B cell (primary cell): ENCODE results near the gene SNCA. TPM values are rescaled to one million over a fixed set of nuclear protein-coding genes. Genes with fewer than 3 reads are reported as not detected.

Source experiments
- ATAC-seq: fragments of 200-7000 bp; cut with Tn5 transposase; one replicate; pipeline ENCODE4 v1.10.0; 2021; ENCODE audit warnings: low read depth, mild to moderate bottlenecking, moderate number of reproducible peaks, moderate library complexity
- CTCF ChIA-PET: fragments of 350-600 bp; sonication (Branson Sonifier 250); formaldehyde crosslinking; loops from one replicate; lab custom pipeline; 2021; ENCODE audit warnings: antibody characterized with exemption, inconsistent platforms; lab: Charles Lee
- POLR2A ChIA-PET: fragments of 350-600 bp; sonication (Branson Sonifier 250); formaldehyde crosslinking; loops from one replicate; lab custom pipeline; 2021; ENCODE audit warnings: antibody characterized with exemption; lab: Charles Lee
- DNase-seq: peaks from one replicate; pipeline ENCODE4 v3.0.0; 2013
- H2AFZ ChIP-seq: 2 replicates; pipeline ENCODE4 v1.6.1; 2012; ENCODE audit warnings: mild to moderate bottlenecking, low read depth, low read length; ENCODE audit not compliant: insufficient read depth, poor library complexity, severe bottlenecking
- H3K27ac ChIP-seq, 2 donors: 1 replicate in 1 of 2; 2 replicates in 1 of 2; pipeline ENCODE4 v1.5.1; 2012 to 2013; ENCODE audit warnings: low read length in 2 of 2, mild to moderate bottlenecking in 2 of 2, moderate library complexity in 1 of 2
- H3K27me3 ChIP-seq, 4 experiments: fragments of 200-600 bp in 1 of 4; sonication (generic) in 1 of 4; replicated peaks in 1 of 4; 1 replicate in 2 of 4; 2 replicates in 2 of 4; pipeline versions ENCODE4 v1.6.1 to v1.7.0; 2013 to 2016; ENCODE audit warnings: low read length in 3 of 4, mild to moderate bottlenecking in 2 of 4, mixed read lengths in 1 of 4, moderate library complexity in 1 of 4; ENCODE audit not compliant: insufficient read depth in 4 of 4, control insufficient read depth in 3 of 4; ENCODE audit errors: control extremely low read depth in 1 of 4
- H3K36me3 ChIP-seq, 2 experiments: replicated peaks in 1 of 2; 1 replicate in 1 of 2; 2 replicates in 1 of 2; pipeline versions ENCODE4 v1.6.1 to v1.7.1; 2013; ENCODE audit warnings: low read length in 1 of 2; ENCODE audit not compliant: insufficient read depth in 2 of 2, control insufficient read depth in 1 of 2; ENCODE audit errors: control extremely low read depth in 1 of 2, extremely low read depth in 1 of 2
- H3K4me1 ChIP-seq, 2 donors: fragments of 200-600 bp in 1 of 2; sonication (generic) in 1 of 2; 1 replicate in 1 of 2; 2 replicates in 1 of 2; pipeline versions ENCODE4 v1.5.1 to v1.6.1; 2013 to 2017; ENCODE audit warnings: low read length in 2 of 2; ENCODE audit not compliant: control insufficient read depth in 2 of 2, insufficient read depth in 2 of 2
- H3K4me2 ChIP-seq: replicated peaks from 2 replicates; pipeline ENCODE3; 2012; ENCODE audit warnings: mild to moderate bottlenecking, low read depth, low read length; ENCODE audit not compliant: poor library complexity, severe bottlenecking
- H3K4me3 ChIP-seq, 5 experiments: fragments of 200-600 bp in 1 of 5; sonication (generic) in 1 of 5; 1 replicate in 3 of 5; 2 replicates in 2 of 5; pipeline versions ENCODE4 v1.5.1 to v1.7.0; 2011 to 2016; ENCODE audit warnings: low read length in 4 of 5, mild to moderate bottlenecking in 4 of 5, low read depth in 2 of 5, control low read depth in 1 of 5, moderate library complexity in 1 of 5; ENCODE audit not compliant: insufficient read depth in 1 of 5; ENCODE audit errors: control extremely low read depth in 1 of 5, extremely low read depth in 1 of 5
- H3K79me2 ChIP-seq: fragments of 200-600 bp; sonication (generic); one replicate; pipeline ENCODE4 v1.6.0; 2016; ENCODE audit warnings: low read length; ENCODE audit not compliant: control insufficient read depth, insufficient read depth
- H3K9ac ChIP-seq: fragments of 200-600 bp; sonication (generic); 2 replicates; pipeline ENCODE4 v1.6.1; 2017; ENCODE audit warnings: mild to moderate bottlenecking, low read length, moderate library complexity
- H3K9me3 ChIP-seq, 3 donors: one replicate each; pipeline versions ENCODE4 v1.6.1 to v1.7.1; 2013; ENCODE audit warnings: low read length in 2 of 3; ENCODE audit not compliant: control insufficient read depth in 2 of 3, insufficient read depth in 1 of 3; ENCODE audit errors: control extremely low read depth in 1 of 3
- H4K20me1 ChIP-seq: 2 replicates; pipeline ENCODE4 v1.6.0; 2012; ENCODE audit warnings: mild to moderate bottlenecking, low read length; ENCODE audit not compliant: insufficient read depth, control insufficient read depth, poor library complexity, severe bottlenecking
- H3K27ac Mint-ChIP-seq: one replicate; pipeline ENCODE4 v1.8.0; 2021; ENCODE audit warnings: mixed read lengths
- H3K27me3 Mint-ChIP-seq: one replicate; pipeline ENCODE4 v1.8.0; 2021; ENCODE audit warnings: mixed read lengths
- H3K4me1 Mint-ChIP-seq: one replicate; pipeline ENCODE4 v1.8.0; 2021; ENCODE audit warnings: mixed read lengths
- H3K4me3 Mint-ChIP-seq: one replicate; pipeline ENCODE4 v1.8.0; 2021; ENCODE audit warnings: mixed read lengths
- H3K9me3 Mint-ChIP-seq: one replicate; pipeline ENCODE4 v1.8.0; 2022; ENCODE audit warnings: mixed read lengths; ENCODE audit not compliant: insufficient read depth
- CTCF ChIP-seq: fragments of 200-600 bp; IDR thresholded peaks from one replicate; pipeline ENCODE4 v1.8.0; 2022; ENCODE audit warnings: antibody characterized with exemption, mild to moderate bottlenecking
- EZH2 ChIP-seq: IDR thresholded peaks from 2 replicates; pipeline ENCODE4 v1.6.1; 2012; ENCODE audit warnings: borderline replicate concordance, low read depth, mild to moderate bottlenecking, moderate library complexity, low read length; ENCODE audit not compliant: insufficient read depth, poor library complexity, severe bottlenecking
- WGBS: methylation state at CpG from one replicate; pipeline ENCODE4 v1.1.5; 2013; ENCODE audit warnings: missing lambda C conversion rate; ENCODE audit not compliant: insufficient coverage; 5-methylcytosine and 5-hydroxymethylcytosine counted together
- intact Hi-C: fragments of 100-400 bp; cut with micrococcal nuclease; formaldehyde crosslinking; loops from one replicate; pipeline ENCODE4 v1.10.0; 2022
- polyA plus RNA-seq: library from polyadenylated mRNA; depleted of rRNA; stranded (reverse); fragments of >200 nt; gene quantifications from 2 replicates; pipeline ENCODE4 v1.2.3, GENCODE V29; 2012
- total RNA-seq, 2 donors: library from RNA; stranded (reverse); fragments of 120-200 nt in 1 of 2; gene quantifications; 1 replicate in 1 of 2; 2 replicates in 1 of 2; pipeline versions ENCODE4 v1.2.3 to v1.2.4, GENCODE V29; 2013 to 2022

SNCA gene
- total and polyA plus RNA-seq, 2 donors (not counting 1 experiment from before 2014, with no cell fraction given) = 0.48 to 1.3 TPM

- TF ChIP-seq EZH2 (no peak), CTCF (no peak)
- Histone ChIP-seq H3K4me3 (no peak overlapping the region), H2AFZ (no peak overlapping the region), H3K27ac (no peak overlapping the region), H3K79me2 (no peaks in the 10 kb centered on the region), H3K36me3 (no peaks in the 10 kb centered on the region), H3K4me2 (no peak overlapping the region), H3K9me3 (no peaks in the 10 kb centered on the region), H3K27me3 (no peaks in the 10 kb centered on the region), H4K20me1 (no peaks in the 10 kb centered on the region), H3K9ac (no peak overlapping the region), H3K4me1 (no peaks in the 10 kb centered on the region)
- Mint-ChIP-seq H3K4me1 (no peaks in the 10 kb centered on the region), H3K9me3 (no peaks in the 10 kb centered on the region), H3K4me3 (no peak overlapping the region), H3K27ac (no peak overlapping the region), H3K27me3 (peaks cover 3% of the 10 kb centered on the region)
- ChIA-PET CTCF (interaction anchor here (0.6 kb wide), 1 partner anchor 83 kb away, joined by 3 read pairs; no protein-coding TSS in a partner anchor), POLR2A (no interaction called here)
- intact Hi-C loops = no loop called here
- ATAC-seq (no peak), DNase-seq (no peak)
- WGBS = 100% methylated on average over 2 of the region's 3 CpGs
Observed at GRCh38 chr4:89820010-89820409, 17.0 kb downstream of the SNCA start.

GRCh38 chr4:89814362-89814761, 22.6 kb downstream of the SNCA start:
- no peak overlapping the region for H2AFZ ChIP-seq
- TF ChIP-seq CTCF = no peak
- no peak for TF ChIP-seq EZH2
- DNase-seq (no peak), ATAC-seq (no peak)
- no peaks in the 10 kb centered on the region for H3K4me1 ChIP-seq
- ChIA-PET POLR2A (no interaction called here), CTCF (no interaction called here)
- H3K4me1 Mint-ChIP-seq = no peaks in the 10 kb centered on the region
- H3K27ac Mint-ChIP-seq = no peak overlapping the region
- H3K9me3 Mint-ChIP-seq = no peaks in the 10 kb centered on the region
- no peak overlapping the region for H3K4me2 ChIP-seq
- intact Hi-C loops = no loop called here
- H3K27ac ChIP-seq = no peak overlapping the region
- H3K36me3 ChIP-seq = no peaks in the 10 kb centered on the region
- H3K9me3 ChIP-seq = no peaks in the 10 kb centered on the region
- no peak overlapping the region for H3K4me3 ChIP-seq
- 100% methylated on average over 2 of the region's 3 CpGs for WGBS
- H3K27me3 ChIP-seq = no peaks in the 10 kb centered on the region
- H4K20me1 ChIP-seq = no peaks in the 10 kb centered on the region
- no peaks in the 10 kb centered on the region for H3K79me2 ChIP-seq
- no peak overlapping the region for H3K4me3 Mint-ChIP-seq
- H3K9ac ChIP-seq = no peak overlapping the region
- H3K27me3 Mint-ChIP-seq = peaks cover 3% of the 10 kb centered on the region
